Activated effector memory CD4-positive, alpha-beta T cell treated with anti-CD3 and anti-CD28 coated beads, Interleukin-2, amount 50 U/mL, for 16 hours (primary cell): ENCODE data around the gene PTPRK.
"Not testable (repeated sequence)": the region's sequence is repeated elsewhere in the genome, so short reads cannot be mapped to it uniquely, and the experiment has no call there.

ENCODE experiments used
- DNase-seq: peaks from one replicate; pipeline ENCODE4 v3.0.0-alpha.2; 2020

PTPRK gene

GRCh38 chr6:127949251-127949650, 571.1 kb downstream of the PTPRK start:
- no peak for DNase-seq

DNA sequence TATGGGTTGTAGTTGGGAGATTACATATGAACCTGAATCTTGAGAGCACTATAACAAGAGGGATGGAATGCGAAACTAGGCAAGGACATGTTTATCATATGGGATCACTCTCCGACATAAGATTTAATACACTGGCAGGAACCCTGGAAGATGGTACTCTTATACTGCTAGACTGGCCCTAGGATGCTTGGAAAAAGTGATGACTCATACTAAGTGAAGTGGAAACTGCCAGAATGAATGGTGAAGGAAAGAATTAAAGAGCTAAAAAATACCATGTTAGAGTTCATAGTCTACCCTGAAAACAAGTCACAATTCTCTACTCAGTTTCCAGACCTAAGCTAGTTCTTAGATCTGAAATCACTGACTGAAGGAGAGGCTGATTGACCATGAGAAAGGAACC, 574.0 kb downstream of the PTPRK start:
- no peak for DNase-seq

DNA sequence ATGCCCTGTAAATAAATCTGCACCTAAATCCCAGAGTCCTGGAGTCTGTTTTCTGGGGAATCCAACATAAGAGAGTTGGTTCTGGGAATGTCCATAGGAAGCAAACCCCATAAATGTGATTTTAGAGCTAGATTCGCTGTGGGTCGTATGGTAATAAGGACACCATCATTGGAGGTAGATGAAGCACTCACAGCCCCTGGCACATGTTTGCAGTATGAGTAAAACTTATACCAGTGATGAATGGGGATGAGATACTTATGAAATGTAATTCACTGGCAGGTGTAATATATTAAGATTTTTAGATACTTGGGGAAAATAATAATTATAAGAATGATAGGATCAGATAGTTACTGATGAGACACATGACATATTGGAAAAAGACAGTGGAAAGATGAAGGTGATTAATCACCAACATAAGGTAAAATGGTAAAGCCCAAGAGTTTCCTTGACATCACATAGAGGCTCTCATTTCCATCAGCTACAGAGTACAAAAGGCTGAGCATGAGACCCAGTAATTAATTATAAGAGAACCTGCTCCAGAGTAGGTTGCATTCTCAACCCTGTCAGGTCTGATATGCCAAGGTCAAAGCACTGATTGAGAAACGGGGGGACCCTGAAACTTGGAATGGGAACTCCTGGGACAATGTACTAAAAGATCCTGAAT, 574.8 kb downstream of the PTPRK start:
- no peak for DNase-seq

- DNase-seq: no peak
Measured at GRCh38 chr6:127941228-127941627, 579.2 kb downstream of the PTPRK start.

DNA sequence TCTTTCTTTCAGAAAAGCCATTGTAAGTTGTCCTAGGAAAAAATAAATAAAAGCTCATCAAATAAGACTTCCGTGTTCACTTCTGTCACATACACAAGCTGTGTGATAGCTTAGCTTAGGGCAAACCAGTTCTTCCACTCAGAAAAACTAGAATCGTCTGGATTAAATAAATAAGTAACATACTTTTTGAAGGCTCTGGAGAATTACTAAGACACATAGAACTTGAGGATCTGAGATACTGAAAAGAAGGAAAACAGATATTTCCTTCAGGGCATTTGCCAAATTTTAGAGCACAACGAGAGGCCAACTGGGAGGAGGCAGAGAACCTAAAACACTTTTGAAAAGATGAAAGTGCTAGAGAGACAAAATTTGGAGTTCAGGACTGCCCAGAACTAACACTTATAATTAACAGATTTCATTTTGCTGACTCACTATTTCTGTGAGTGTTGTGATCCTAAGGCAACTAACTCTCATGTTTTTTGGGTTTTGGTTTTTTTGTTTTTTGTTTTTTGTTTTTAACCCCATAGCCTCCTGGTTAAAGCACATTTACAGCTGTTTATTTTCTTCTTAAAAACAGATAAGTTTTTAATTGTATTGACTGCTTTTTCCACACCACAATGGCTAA, 580.8 kb downstream of the PTPRK start:
- no peak for DNase-seq

DNA sequence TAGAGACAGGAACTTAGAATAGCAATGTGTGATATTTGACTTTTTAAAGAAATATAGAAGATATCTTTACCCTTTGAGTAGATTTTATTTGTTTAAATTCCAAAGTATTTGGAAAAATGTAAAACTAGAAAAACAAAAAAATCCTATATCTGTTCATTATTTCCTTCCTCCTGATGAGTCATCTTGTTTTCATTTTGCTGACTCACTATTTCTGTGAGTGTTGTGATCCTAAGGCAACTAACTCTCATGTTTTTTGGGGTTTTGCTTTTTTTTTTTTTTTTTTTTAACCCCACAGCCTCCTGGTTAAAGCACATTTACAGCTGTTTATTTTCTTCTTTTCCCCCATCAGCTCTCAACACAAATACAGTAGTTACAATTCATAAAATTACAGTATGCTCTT, 581.7 kb downstream of the PTPRK start:
- DNase-seq: no peak

DNA sequence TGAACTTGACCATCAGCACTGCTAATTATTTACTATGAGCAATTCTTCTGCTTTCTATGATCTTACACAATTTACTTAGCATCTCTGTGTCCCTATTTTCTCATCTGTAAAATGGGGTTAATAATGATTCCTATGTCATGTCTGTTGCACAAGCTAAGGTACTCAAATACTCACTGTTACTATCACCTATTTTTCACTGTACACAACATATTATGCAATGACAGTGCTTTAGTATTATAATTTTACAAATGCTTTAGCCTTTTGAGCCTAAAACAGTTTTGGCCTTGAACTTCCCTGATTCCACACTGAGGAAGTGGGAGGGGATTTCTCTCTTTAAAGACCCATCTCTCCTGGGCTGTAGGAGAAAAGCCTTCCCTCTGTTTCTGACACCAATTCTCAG, 582.7 kb downstream of the PTPRK start:
- no peak for DNase-seq

GRCh38 chr6:127937102-127937501, 583.3 kb downstream of the PTPRK start:
- DNase-seq: no peak

GRCh38 chr6:127934956-127935355, 585.4 kb downstream of the PTPRK start:
- no peak for DNase-seq

DNA sequence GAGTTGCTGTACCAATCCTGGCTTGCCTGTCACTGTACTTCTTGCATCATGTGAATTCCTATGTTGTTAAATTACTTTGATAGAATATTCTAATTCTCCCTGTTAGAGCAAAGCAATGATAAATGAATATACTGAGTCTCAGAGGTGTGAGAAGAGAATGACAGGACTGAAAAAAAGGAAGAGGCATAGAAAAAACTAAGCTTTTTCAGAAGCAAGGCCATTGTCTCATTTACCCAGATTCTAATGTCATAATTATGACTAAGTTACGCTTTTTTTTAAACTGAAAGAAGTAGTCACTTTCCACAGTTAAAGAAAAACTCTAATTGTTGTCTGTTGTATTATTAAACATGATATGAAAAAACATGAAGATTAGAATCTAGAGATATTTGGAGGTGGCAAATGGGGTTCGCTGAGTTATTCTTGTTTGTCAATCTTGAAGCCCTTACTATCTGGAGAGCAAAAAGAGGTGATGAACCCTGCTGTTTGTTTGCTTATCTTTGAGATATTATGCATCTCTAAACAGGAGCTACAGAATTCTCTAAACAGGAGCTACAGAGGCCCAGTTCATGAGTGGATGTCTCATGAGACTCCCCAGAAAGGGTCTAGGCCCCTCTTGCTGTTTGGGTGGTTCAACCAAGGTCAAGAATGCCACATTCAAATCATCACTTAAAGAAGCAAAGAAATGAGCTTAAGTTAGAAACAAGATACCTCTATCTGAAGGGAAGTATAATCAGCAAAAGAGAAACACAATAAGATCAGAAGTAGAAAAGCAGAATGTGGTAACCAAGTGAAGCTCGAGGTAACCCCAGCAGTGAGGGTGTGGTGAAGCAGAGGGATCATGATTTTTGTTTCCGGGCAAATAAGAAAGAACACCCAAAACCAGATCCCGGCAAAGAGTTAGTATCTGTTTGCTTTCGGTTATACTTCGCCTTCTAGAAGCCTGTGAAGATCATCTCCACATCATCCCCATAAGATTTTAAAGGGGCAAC, 586.3 kb downstream of the PTPRK start:
- no peak for DNase-seq

GRCh38 chr6:127933137-127933536, 587.3 kb downstream of the PTPRK start:
- DNase-seq: no peak

- DNase-seq: no peak
Measured at GRCh38 chr6:127932708-127933107, 587.7 kb downstream of the PTPRK start.

DNA sequence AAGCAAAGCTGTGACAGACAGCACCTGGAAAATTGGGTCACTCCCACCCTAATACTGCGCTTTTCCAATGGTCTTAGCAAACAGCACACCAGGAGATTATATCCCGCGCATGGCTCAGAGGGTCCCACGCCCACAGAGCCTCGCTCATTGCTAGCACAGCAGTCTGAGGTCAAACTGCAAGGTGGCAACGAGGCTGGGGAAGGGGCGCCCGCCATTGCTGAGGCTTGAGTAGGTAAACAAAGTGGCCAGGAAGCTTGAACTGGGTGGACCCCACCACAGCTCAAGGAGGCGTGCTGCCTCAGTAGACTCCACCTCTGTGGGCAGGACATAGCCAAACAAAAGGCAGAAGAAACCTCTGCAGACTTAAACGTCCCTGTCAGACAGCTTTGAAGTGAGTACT, 594.0 kb downstream of the PTPRK start:
- not testable (repeated sequence) for DNase-seq

DNA sequence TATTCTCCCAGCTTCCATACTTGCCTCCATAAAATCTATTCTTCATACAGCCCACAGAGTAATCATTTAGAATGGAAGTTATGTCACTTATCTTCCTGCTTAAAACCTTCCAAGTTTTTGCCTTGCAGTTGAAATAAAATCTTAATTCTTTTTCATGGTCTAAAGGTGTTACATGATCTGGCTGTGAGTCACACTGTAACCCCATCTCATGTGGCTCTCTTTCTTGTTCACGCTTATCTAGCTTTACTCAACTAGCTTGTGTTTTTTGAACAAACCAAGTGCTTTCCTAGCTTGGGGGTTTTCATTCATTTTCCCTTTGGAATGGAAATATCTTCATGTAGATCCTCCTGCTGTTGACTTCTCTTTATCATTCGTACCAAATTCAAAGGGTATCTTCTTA, 596.0 kb downstream of the PTPRK start:
- DNase-seq: no peak

GRCh38 chr6:127924031-127924430, 596.4 kb downstream of the PTPRK start:
- DNase-seq: no peak

GRCh38 chr6:127923135-127923534, 597.3 kb downstream of the PTPRK start:
- DNase-seq: no peak

DNA sequence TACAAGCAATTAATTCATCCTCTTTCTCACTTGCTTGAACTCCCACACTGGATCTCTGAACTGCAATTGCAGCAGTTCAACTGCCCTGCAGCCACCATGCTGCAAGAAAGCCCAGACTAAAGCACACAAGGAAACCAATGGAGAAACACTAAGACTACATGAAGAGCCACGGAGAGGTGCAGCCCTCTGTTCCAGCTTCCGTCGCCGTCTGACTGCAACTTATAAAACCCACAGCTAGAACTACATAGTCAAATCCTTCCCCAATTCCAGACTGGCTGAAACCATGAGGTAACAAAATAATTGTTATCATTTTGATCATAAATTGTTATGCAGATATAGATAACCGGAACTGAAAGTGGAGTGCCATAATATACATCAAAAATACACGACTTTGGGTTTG, 598.4 kb downstream of the PTPRK start:
- DNase-seq: no peak

GRCh38 chr6:127920804-127921203, 599.6 kb downstream of the PTPRK start:
- no peak for DNase-seq
